HCT116 (cell line): ENCODE measurements around the gene SLC25A19. TPM values are rescaled to one million over a fixed set of nuclear protein-coding genes. Genes with fewer than 3 reads are reported as not detected.

ENCODE experiments used
- ATAC-seq: fragments of 200-7000 bp; cut with Tn5 transposase; 2 replicates; pipeline ENCODE4 v1.9.1; 2020; ENCODE audit warnings: mild to moderate bottlenecking, moderate library complexity
- BruUV-seq: library from RNA; stranded (reverse); fragments of 400-500 nt; replicated peaks from 2 replicates; lab custom pipeline; 2021; lab: Mats Ljungman, UMichigan
- CTCF ChIA-PET: fragments of 300-600 bp; sonication (Branson Sonifier 250); formaldehyde crosslinking; loops from one replicate; lab custom pipeline; 2021; ENCODE audit warnings: antibody characterized with exemption; lab: Charles Lee
- POLR2A ChIA-PET: fragments of 300-600, 350-600 bp; sonication (Branson Sonifier 250); formaldehyde crosslinking; loops from one replicate; lab custom pipeline; 2021; ENCODE audit warnings: antibody characterized with exemption; lab: Charles Lee
- RAD21 ChIA-PET, 2 experiments: fragments of 300-600 bp; sonication (Branson Sonifier 250); formaldehyde crosslinking; loops; one replicate each; lab custom pipeline; 2023; ENCODE audit warnings: low total read pairs in 2 of 2; ENCODE audit not compliant: uncharacterized antibody in 2 of 2, unreplicated experiment in 2 of 2, low non-redundant PET in 1 of 2; lab: Charles Lee
- DNase-seq: peaks from one replicate; pipeline ENCODE4 v3.0.0-alpha.2; 2010; ENCODE audit warnings: low read depth, low spot score
- H2AFZ ChIP-seq: fragments of 200-600 bp; shearing (Covaris generic), sonication (generic); 2 replicates; pipeline ENCODE4 v1.6.1; 2017; ENCODE audit warnings: low read depth, mixed run types, mixed read lengths, antibody characterized with exemption, low read length; ENCODE audit not compliant: poor library complexity, severe bottlenecking
- H3K27ac ChIP-seq: 2 replicates; pipeline ENCODE4 v1.5.1; 2012; ENCODE audit warnings: low read depth, low read length
- H3K27me3 ChIP-seq: fragments of 200-600 bp; sonication (generic); 2 replicates; pipeline ENCODE4 v1.6.1; 2016; ENCODE audit warnings: mixed run types, low read length, mixed read lengths; ENCODE audit not compliant: insufficient read depth
- H3K36me3 ChIP-seq, 2 experiments: fragments of 200-500 bp in 1 of 2; fragments of 200-600 bp in 1 of 2; sonication (Bioruptor generic) in 1 of 2; sonication (generic) in 1 of 2; 2 replicates each; pipeline versions ENCODE4 v1.5.1 to v1.6.1; 2014 to 2016; ENCODE audit warnings: low read length in 2 of 2, inconsistent platforms in 1 of 2, mixed read lengths in 1 of 2, mixed run types in 1 of 2; ENCODE audit not compliant: insufficient read depth in 2 of 2, control insufficient read depth in 1 of 2
- H3K4me1 ChIP-seq, 2 experiments: fragments of 200-600 bp in 1 of 2; sonication (generic) in 1 of 2; 2 replicates each; pipeline versions ENCODE4 v1.5.1 to v1.6.1; 2012 to 2017; ENCODE audit warnings: low read length in 2 of 2, inconsistent platforms in 1 of 2, mild to moderate bottlenecking in 1 of 2, mixed read lengths in 1 of 2, mixed run types in 1 of 2, moderate library complexity in 1 of 2; ENCODE audit not compliant: insufficient read depth in 2 of 2, control insufficient read depth in 1 of 2
- H3K4me2 ChIP-seq: fragments of 200-600 bp; sonication (generic); 2 replicates; pipeline ENCODE4 v1.6.1; 2017; ENCODE audit warnings: mixed run types, low read length, mixed read lengths
- H3K4me3 ChIP-seq, 2 experiments: fragments of 200-600 bp in 1 of 2; sonication (generic) in 1 of 2; replicated peaks in 1 of 2; 2 replicates each; pipeline ENCODE4 v1.5.1; 2011 to 2016; ENCODE audit warnings: low read length in 2 of 2, control low read depth in 1 of 2, low read depth in 1 of 2, mild to moderate bottlenecking in 1 of 2, mixed read lengths in 1 of 2, mixed run types in 1 of 2
- H3K79me2 ChIP-seq: fragments of 200-600 bp; sonication (generic); 2 replicates; pipeline ENCODE4 v1.6.1; 2017; ENCODE audit warnings: mild to moderate bottlenecking, mixed run types, low read length, moderate library complexity, mixed read lengths; ENCODE audit not compliant: insufficient read depth
- H3K9ac ChIP-seq: fragments of 200-600 bp; sonication (generic); 2 replicates; pipeline ENCODE4 v1.6.1; 2016; ENCODE audit warnings: low read length, mixed read lengths
- H3K9me2 ChIP-seq: fragments of 200-600 bp; sonication (generic), shearing (Covaris generic); 2 replicates; pipeline ENCODE4 v1.6.1; 2017; ENCODE audit warnings: mixed run types, mild to moderate bottlenecking, moderate library complexity; ENCODE audit not compliant: insufficient read depth
- H3K9me3 ChIP-seq, 2 experiments: fragments of 200-500 bp in 1 of 2; fragments of 200-600 bp in 1 of 2; sonication (Bioruptor generic) in 1 of 2; sonication (generic) in 1 of 2; 2 replicates each; pipeline ENCODE4 v1.6.1; 2014 to 2017; ENCODE audit warnings: low read length in 2 of 2, mixed read lengths in 2 of 2, inconsistent platforms in 1 of 2, low read depth in 1 of 2, mild to moderate bottlenecking in 1 of 2, mixed run types in 1 of 2, moderate library complexity in 1 of 2; ENCODE audit not compliant: control insufficient read depth in 1 of 2, insufficient read depth in 1 of 2
- H4K20me1 ChIP-seq: fragments of 200-600 bp; sonication (generic), shearing (Covaris generic); 2 replicates; pipeline ENCODE4 v1.6.1; 2017; ENCODE audit warnings: mixed run types, mild to moderate bottlenecking, moderate library complexity; ENCODE audit not compliant: insufficient read depth
- CBX3 ChIP-seq: IDR thresholded peaks from 2 replicates; pipeline ENCODE4 v1.6.1; 2012; ENCODE audit warnings: low read depth
- CEBPB ChIP-seq: IDR thresholded peaks from 2 replicates; pipeline ENCODE4 v1.6.1; 2012; ENCODE audit warnings: low read depth
- EGR1 ChIP-seq: IDR thresholded peaks from 2 replicates; pipeline ENCODE4 v1.6.1; 2012; ENCODE audit warnings: low read depth
- ELF1 ChIP-seq: IDR thresholded peaks from 2 replicates; pipeline ENCODE4 v1.6.1; 2012; ENCODE audit warnings: low read depth, borderline replicate concordance
- EZH2 ChIP-seq: fragments of 200-600 bp; sonication (generic); IDR thresholded peaks from 2 replicates; pipeline ENCODE4 v1.6.1; 2017; ENCODE audit warnings: antibody characterized with exemption, mixed run types
- JUND ChIP-seq: IDR thresholded peaks from 2 replicates; pipeline ENCODE4 v1.6.1; 2012
- MAX ChIP-seq: IDR thresholded peaks from 2 replicates; pipeline ENCODE4 v1.6.1; 2012
- POLR2A ChIP-seq: IDR thresholded peaks from 2 replicates; pipeline ENCODE4 v1.7.0; 2011; ENCODE audit warnings: borderline replicate concordance; ENCODE audit not compliant: insufficient read depth, insufficient read length; ENCODE audit errors: extremely low read depth
- POLR2AphosphoS5 ChIP-seq: IDR thresholded peaks from 2 replicates; pipeline ENCODE4 v1.6.1; 2011; ENCODE audit warnings: mild to moderate bottlenecking, low read depth, low read length, moderate library complexity
- RAD21 ChIP-seq: IDR thresholded peaks from 2 replicates; pipeline ENCODE4 v1.6.1; 2012; ENCODE audit warnings: low read depth, mild to moderate bottlenecking
- SIN3A ChIP-seq: IDR thresholded peaks from 2 replicates; pipeline ENCODE4 v1.6.1; 2012; ENCODE audit warnings: low read depth
- SP1 ChIP-seq: IDR thresholded peaks from 2 replicates; pipeline ENCODE4 v1.6.1; 2012; ENCODE audit warnings: low read depth
- SRF ChIP-seq: IDR thresholded peaks from 2 replicates; pipeline ENCODE4 v1.6.1; 2012; ENCODE audit warnings: low read depth
- TCF7L2 ChIP-seq: IDR thresholded peaks from 2 replicates; pipeline ENCODE4 v1.7.0; 2011; ENCODE audit warnings: borderline replicate concordance, inconsistent platforms; ENCODE audit not compliant: insufficient read depth, insufficient read length; ENCODE audit errors: extremely low read depth
- YY1 ChIP-seq: IDR thresholded peaks from 2 replicates; pipeline ENCODE4 v1.6.1; 2011; ENCODE audit warnings: low read length, low read depth, moderate library complexity, mild to moderate bottlenecking; ENCODE audit not compliant: insufficient replicate concordance; ENCODE audit errors: extremely low read depth
- ZFX ChIP-seq: fragments of 450-650 bp; IDR thresholded peaks from 2 replicates; pipeline ENCODE4 v1.6.1; 2017
- intact Hi-C: fragments of 100-400 bp; cut with micrococcal nuclease; formaldehyde crosslinking; loops from 2 replicates; pipeline ENCODE4 v1.10.0; 2022
- total RNA-seq: library from RNA; stranded (reverse); gene quantifications from one replicate; pipeline ENCODE4 v1.2.1, GENCODE V29; 2021; ENCODE audit not compliant: unreplicated experiment
- TF ChIP-seq, protein P1 (sequence below), 3 experiments: fragments of 200-600 bp in 1 of 3; sonication (generic) in 1 of 3; IDR thresholded peaks in 2 of 3; conservative IDR thresholded peaks in 1 of 3; 2 replicates each; pipeline ENCODE4 v1.5.1; 2012 to 2017; ENCODE audit warnings: low read depth in 2 of 3, low read length in 2 of 3, antibody characterized with exemption in 1 of 3, borderline replicate concordance in 1 of 3, control low read depth in 1 of 3, mild to moderate bottlenecking in 1 of 3, mixed read lengths in 1 of 3, mixed run types in 1 of 3, moderate library complexity in 1 of 3; ENCODE audit not compliant: insufficient read depth in 1 of 3
- TF ChIP-seq, protein P2 (sequence below): IDR thresholded peaks from 2 replicates; pipeline ENCODE4 v1.6.1; 2011; ENCODE audit warnings: mild to moderate bottlenecking, low read length, moderate library complexity; ENCODE audit not compliant: insufficient replicate concordance; ENCODE audit errors: extremely low read depth

Gene SLC25A19
- total RNA-seq, 1 experiment from 2014 or later: 38.7 TPM

DNA sequence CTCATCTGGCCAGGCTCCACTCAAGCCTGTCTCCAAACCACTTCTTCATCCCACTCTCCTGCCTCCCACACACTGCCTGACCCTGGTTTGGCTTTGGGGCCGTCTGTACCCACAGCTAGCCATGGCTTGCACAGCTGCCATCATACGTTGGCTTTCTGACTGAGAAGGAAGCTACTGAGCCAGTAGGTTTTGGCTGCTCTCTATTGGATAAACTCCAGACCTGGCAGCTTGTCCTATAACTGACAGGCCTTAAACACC lies 22.2 kb downstream of the SLC25A19 start:
- CTCF ChIA-PET: no interaction called here
- Histone ChIP-seq H3K9me3 (no peaks in the 10 kb centered on the region), H3K9me2 (no peaks in the 10 kb centered on the region), H3K27me3 (no peaks in the 10 kb centered on the region), H3K79me2 (peaks cover 30% of the 10 kb centered on the region), H3K4me1 (peaks cover 21 to 44% of the 10 kb centered on the region in 2 experiments), H2AFZ (no peak overlapping the region), H3K27ac (peak overlapping the region; percentile 25; the same call in 1 of the 2 replicates), H4K20me1 (no peaks in the 10 kb centered on the region), H3K4me2 (peak overlapping the region; percentile 1; the same call in 1 of the 2 replicates), H3K9ac (0 out of 2 replicates have a peak overlapping the region, but pooled peaks have one; percentile 2), H3K36me3 (peaks cover 18 to 39% of the 10 kb centered on the region in 2 experiments; a peak in 3 of 4 replicates), H3K4me3 (no peak overlapping the region)
- intact Hi-C loops: loop anchor here (10.0 kb wide), 1 partner anchor 152 kb away; no protein-coding TSS in a partner anchor
- BruUV-seq: no TSS peak
- TF ChIP-seq EZH2 (no peak), MAX (no peak), ZFX (no peak), ELF1 (no peak), SRF (no peak), CBX3 (no peak), TCF7L2 (no peak), JUND (no peak), POLR2A (no peak), SIN3A (no peak), CEBPB (no peak), SP1 (no peak), YY1 (no peak), RAD21 (no peak), EGR1 (no peak), POLR2AphosphoS5 (no peak)
- TF ChIP-seq, protein P1, sequence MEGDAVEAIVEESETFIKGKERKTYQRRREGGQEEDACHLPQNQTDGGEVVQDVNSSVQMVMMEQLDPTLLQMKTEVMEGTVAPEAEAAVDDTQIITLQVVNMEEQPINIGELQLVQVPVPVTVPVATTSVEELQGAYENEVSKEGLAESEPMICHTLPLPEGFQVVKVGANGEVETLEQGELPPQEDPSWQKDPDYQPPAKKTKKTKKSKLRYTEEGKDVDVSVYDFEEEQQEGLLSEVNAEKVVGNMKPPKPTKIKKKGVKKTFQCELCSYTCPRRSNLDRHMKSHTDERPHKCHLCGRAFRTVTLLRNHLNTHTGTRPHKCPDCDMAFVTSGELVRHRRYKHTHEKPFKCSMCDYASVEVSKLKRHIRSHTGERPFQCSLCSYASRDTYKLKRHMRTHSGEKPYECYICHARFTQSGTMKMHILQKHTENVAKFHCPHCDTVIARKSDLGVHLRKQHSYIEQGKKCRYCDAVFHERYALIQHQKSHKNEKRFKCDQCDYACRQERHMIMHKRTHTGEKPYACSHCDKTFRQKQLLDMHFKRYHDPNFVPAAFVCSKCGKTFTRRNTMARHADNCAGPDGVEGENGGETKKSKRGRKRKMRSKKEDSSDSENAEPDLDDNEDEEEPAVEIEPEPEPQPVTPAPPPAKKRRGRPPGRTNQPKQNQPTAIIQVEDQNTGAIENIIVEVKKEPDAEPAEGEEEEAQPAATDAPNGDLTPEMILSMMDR (IDR thresholded peaks at IDR 0.05 in 2 of 3, conservative IDR thresholded peaks at IDR 0.05 in 1 of 3; ENCODE audit: borderline replicate concordance in 1 of 3, insufficient read depth in 1 of 3, low read depth in 2 of 3, low read length in 2 of 3): no peak
- TF ChIP-seq, protein P2, sequence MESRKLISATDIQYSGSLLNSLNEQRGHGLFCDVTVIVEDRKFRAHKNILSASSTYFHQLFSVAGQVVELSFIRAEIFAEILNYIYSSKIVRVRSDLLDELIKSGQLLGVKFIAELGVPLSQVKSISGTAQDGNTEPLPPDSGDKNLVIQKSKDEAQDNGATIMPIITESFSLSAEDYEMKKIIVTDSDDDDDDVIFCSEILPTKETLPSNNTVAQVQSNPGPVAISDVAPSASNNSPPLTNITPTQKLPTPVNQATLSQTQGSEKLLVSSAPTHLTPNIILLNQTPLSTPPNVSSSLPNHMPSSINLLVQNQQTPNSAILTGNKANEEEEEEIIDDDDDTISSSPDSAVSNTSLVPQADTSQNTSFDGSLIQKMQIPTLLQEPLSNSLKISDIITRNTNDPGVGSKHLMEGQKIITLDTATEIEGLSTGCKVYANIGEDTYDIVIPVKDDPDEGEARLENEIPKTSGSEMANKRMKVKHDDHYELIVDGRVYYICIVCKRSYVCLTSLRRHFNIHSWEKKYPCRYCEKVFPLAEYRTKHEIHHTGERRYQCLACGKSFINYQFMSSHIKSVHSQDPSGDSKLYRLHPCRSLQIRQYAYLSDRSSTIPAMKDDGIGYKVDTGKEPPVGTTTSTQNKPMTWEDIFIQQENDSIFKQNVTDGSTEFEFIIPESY: no peak
- POLR2A ChIA-PET: no interaction called here
- DNase-seq (no peak), ATAC-seq (no peak)
- RAD21 ChIA-PET: interaction anchor here in 1 of 2 experiments (0.6 kb wide), 1 partner anchor 48 kb away, joined by 3 read pairs; no protein-coding TSS in a partner anchor
